IPS DF 4.7 (cell line): ENCODE data around the gene EYS.
A peak's percentile ranks its signal among the peaks of the same experiment; 100 is the strongest.

ENCODE experiments used
- DNase-seq: peaks from one replicate; pipeline ENCODE4 v3.0.0-alpha.2; 2013; ENCODE audit warnings: low spot score; ENCODE audit errors: extremely low read depth

Gene EYS

DNA sequence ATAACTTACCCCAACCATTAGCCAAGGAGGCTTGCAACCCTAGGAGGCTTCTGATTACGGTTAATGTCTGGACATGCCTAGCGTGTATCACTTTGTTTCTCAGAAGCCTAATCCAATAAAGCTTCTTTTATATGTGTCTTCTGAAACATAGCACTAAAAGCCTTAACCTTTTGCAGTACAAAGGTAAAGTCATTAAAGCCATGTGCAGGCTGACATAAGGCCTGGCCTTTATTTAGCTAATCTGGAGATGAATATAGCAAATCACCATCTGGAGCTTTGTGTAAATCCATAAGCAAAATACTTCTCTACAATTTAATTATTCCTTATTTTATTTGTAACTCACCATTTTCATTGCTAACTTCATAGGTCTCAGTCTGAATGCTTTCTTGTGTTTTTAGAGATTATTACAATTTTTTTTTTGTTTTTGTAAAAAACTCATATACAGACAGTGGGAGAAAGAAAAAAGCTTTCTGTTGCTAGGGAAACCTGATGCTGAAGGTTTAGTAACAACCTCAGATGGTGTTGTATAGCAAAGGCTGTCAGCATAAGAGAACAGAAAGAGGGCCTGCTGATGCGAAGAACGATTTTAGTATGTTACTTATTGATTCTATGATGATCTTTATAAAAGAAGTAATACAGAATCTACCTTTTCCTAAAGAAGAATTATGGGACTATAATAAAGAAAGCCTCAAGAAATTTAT is at the start of gene EYS:
TSS of gene EYS (minus strand) at position 101 of the 701 bp plus-strand sequence. CDS start 211,816 bp downstream, outside the sequence.
- DNase-seq: no peak

DNA sequence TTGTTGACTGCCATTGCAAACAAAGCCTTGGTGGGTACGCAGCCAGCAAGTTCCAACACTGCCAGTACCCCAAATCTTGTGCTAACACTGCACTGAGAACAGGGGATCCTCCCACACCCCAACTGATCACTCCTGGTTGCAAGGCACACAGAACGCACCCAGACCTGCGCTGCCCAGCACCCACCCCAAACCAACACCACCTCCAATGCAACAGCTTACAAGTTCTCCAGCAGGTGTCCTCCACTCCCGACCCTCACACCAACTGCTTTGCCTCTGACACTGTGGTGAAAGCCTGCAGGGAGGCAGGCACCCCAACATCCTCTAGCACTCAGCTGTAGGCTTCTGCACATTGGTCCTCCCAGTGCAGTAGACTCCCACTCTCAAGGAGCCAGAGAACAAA is 39.3 kb upstream of the EYS start:
- no peak for DNase-seq

DNA sequence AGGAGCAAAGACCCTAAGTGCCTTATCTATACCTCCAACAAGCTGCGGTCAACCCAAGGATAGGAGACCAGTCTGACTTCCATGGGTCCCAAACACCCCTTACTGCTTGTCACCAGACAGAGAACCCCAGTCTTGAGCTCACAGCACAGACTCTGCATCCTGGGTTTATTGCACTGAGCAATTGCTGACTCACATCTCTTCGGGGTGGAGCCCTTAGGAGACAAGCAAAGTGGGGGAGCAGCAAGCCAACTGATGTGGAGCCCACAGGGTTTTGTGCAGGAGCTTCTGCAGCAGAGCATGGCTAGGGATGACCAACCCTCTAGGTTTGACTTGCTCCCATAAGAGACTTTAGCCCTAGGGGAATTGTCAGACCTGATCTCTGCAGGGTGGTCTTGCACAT is 38.6 kb upstream of the EYS start:
- no peak for DNase-seq

DNA sequence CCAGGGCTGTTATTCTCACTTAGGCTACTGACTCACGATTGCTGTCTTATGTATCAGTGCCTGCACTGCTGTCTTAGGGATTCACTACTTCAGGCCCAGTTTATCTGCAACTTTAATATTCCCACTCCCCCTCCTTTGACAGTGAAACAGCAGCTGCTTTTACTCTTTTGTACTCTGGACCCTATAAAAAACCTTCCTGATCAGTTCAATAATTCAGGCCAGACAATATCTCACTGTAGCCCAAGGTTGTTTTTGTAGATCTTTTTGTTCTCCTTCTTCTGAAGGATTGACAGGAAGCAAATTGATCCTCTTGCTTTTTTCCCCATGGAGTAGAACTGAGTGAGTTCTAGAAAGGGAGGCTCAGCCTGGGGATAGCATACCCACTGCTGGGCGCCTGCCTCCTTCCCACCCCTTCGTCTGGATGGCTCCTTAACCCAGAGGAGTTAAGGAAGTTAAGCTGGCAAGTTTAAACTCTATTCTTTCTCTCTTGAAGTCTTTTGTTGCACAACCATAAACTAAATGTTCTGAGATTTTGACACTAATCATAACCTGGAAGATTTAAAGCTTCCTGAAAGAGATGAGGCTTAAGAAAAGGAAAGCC is 22.0 kb upstream of the EYS start:
- no peak for DNase-seq

DNA sequence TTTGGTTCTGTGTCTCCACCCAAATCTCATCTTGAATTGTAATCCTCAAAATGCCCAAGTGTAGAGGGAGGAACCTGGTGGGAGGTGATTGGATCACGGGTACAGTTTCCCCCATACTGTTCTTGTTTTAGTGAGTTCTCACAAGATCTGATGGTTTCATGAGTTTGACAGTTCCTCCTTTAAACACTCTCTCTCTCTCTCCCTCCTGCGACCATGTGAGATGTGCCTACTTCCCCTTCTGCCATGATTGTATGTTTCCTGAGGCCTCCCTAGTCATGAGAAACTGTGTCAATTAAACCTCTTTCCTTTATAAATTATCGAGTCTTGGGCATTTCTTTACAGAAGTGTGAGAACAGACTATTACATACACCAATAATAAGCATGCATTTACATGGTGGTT is 12.1 kb upstream of the EYS start:
- no peak for DNase-seq

DNA sequence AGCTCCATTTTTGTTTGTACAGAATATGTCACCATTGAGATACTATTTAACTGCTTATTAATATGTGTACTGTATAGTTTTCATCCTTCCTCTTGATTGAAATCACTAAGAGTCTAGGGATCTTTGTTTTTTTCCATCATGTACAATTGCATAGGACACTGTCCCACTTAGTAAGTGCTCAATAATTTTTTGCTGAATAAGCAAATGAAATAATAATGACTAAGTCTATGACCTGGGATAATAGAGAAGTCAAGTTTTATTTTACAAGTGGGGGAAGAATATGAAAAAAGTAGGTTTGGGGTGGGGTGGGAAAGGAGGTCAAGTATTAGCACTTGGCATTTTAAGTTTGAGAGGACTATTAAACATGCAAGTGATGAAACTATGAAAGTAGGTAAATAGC is 4.5 kb upstream of the EYS start:
- no peak for DNase-seq

DNA sequence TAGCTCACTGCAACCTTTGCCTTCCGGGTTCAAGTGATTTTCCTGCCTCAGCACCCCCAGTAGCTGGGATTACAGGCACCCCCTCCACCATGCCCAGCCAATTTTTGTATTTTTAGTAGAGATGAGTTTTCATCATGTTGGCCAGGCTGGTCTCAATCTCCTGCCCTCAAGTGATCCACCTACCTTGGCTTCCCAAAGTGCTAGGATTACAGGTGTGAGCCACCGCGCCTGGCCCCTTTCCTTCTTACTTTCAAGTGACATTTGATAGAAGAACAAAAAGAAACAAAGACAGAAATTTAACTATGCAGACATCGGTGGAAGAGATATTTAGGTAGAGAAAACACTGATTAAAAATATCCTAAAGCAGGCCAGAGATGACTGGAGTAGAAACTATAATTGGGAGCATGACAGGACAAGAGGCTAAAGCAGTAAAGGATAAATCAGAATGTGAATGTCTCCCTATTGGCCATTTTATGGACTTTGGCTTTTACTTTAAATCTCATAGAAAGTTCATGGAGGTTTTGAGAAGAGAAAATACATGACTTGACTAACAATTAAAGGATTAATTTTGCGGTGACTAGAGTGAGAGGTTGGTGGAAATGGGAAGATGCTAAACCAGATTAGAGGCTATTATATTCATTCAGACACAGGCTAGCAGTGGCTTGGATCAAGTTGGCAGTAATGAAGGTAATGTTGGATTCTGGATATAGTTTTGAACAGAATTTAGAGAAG is 2.2 kb upstream of the EYS start:
- DNase-seq: no peak

DNA sequence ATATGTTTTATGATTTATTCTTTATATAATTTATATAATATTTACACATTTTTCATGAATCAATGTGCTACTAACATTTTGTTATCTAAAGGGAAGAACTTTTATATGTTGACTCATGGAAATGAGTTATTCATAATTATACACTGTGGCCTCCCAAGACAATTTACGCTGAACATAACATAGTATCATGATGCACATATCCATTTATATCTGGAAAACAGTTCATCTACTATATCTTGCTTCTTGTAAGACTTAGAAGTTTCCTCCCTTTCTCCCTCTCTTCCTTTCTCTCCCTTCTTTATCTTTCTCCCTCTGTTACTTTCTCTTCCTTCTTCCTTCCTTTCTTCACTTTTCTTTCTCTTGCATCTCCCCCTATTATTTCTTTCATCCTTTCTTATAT is 1.1 kb upstream of the EYS start:
- DNase-seq: no peak

DNA sequence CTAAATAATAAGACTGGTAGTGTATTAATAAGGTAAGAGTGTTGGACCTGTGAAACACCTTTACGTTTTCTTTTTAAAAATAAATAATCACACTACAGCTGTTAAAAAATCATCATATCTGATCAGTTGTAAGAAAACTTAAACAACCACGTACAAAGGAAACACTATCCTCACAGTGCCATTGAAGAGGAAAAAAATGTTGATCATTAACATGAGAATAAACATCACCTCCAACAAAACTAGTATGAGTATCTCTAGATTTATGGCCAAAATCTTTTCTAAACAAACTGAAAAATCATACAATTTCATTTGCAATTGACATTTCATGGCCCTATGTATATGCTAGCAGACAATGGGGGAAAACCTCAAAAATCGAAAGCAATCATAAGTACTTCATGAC is 590 bp downstream of the EYS start:
- no peak for DNase-seq

DNA sequence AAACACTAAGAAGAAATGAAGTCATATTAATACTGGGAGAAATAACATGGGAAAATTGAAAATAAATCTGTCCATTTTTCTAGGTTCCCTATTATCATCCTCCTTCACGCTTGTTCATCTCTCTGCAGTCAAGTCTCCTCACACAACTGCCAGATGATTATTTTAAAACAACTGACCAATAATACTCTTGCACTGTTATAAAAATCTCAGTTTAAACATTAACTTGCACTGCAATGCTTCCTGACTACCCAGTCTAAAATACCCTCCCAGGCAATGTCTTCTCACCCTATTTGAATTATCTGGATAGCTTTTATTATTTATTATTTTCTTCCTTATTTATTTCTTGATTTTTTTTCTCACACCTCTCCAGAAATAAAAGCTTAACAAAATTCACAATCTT is 5.7 kb downstream of the EYS start:
- DNase-seq: no peak

DNA sequence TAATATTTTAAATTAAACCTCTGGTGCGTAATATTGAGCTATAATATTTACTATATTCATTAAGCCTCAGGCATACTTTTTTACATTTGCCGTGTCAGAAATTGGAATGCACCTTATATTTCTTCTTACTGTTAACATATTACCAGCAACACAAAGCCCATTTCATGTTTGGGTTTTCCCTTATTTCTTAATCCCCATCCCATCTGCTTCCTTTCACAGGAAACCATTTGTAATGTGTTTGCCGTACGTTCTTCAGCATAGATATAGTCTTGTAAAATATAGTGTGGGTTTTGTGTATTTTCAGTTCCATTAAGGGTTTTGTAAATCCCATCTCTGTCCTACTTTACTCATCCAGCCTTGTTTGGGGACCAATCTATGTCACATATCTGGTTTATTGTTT is 6.5 kb downstream of the EYS start:
- no peak for DNase-seq

DNA sequence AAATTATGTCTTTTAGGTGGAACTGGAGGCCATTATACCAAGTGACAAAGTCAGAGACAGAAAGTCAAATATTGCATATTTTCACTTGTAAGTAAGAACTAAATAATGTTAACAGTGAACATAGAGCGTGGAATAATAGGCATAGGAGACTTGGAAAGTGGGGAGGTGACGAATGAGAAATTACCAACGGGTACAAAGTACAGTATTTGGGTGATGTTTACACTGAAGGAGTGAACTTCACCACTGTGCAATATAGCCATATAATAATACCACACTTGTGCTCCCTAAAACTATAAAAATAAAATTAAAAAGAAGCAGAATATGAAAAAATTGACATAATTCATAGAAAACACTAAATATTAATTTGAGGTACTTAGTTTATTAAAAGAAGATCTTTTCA is 14.9 kb downstream of the EYS start:
- no peak for DNase-seq

DNA sequence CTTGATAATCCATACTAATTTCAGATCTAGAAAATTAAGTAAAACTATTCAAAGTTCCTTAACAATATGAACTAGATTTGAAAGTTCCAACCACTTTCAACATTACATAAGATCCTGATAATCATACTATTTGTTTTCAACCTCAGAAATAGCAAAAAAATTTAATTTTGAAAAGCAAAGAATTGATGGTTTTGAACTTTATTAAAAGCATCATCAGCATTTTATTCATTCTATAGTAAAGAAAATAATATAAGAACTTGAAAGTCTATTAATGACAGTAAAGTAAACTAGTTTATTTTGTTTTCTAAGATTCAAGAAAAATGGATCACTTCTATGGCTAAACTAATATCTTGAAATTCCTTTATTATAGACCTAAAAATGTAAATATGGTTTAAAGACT is 26.8 kb downstream of the EYS start:
- DNase-seq: no peak

DNA sequence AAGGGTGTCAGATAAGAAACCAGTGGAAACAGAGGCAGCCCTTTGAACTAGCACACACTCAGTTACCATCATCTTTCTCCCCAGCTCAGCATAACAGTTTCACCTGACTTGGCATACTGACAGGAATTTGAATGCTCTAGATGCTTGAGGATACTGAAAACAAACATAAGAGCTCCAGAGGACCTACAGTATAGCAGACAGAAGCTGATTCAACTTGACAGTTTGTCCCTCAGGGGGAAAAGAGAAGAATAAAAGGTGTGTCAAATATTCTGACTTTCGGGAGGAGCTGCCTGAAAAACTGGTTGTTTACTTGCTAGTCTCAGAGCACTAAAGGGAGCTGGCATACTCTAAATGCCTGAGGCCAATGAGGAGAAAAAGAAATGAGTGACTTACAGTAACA is 35.1 kb downstream of the EYS start:
- no peak for DNase-seq

DNA sequence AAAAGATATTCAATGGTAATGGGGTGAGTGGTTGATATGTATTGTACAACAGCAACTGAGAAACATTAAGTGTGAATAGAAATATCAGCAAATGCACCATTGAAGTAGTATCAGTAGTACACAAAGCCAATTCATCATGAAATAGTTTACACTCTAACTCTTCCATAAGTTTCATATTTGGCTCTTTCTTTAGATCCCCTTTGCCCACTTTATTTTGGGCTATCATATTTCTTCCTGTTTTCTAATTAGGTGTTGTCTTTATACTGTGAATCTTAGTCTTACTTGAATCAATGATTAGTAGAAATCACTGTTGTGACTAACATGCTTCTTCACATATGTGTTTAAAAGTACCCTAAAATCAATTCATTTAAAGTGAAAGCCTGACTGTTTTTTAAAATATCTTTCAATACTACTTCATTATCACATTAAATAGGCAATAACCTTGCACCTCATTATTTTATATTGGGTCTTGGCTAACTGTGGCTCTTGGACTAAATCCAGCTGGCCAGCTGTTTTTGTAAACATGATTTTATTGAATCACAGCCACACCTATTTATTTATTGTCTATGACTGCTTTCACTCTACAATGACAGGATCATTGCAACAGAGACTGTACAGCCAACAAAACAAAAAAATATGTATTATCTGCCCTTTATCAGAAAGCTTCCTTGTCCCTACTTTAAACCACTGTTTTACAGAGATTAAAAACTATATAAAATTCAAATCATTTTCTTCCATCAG is 38.9 kb downstream of the EYS start:
- DNase-seq: no peak

DNA sequence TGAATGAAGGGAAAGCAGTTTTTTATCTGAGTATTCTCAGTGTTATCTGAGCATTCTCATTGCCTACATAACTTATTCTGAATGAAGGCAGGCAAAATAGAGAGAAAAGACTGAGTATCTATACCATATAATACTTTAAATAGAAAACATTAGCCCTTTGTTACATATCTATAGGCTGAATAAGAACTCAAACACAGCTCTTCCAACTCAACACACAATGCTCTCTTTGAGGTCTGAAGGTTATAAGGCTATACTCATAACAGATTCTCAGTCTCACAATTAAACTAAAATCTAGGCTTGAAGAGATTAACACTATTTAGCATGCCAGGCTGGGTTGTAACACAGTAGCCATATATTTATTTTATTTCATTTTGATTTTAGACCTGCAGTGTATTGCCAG is 56.9 kb downstream of the EYS start:
- no peak for DNase-seq

DNA sequence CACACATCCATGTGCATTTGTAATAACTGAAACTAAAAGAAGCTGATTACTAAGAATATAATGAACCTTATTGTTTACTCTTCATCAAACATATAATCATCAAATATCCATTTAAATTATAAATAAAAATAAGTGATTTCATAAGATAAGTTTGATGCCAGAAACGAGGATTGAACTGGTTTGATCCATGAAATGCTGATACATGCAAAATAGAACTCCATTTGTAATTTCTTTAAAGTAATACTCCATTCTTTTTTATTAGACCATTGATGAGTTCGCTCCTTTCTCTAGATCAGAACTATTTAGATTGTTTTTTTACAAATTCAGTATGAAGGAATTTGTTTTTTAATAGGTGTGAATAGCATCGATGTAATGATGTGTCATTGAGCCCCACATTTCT is 57.6 kb downstream of the EYS start:
- DNase-seq: no peak

DNA sequence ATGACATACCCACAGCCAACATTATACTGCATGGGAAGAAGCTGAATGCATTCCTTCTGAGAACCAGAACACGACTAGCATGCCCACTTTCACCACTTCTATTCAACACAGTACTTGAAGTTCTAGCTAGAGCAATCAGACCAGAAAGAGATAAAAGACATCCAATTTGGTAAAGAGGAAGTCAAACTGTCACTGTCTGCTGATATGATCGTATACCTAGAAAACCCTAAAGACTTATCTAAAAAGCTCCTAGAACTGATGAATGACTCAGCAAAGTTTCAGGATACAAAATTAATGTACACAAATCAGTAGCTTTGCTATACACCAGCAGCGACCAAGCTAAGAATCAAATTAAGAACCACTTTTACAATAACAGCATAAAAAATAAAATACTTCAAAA is 60.5 kb downstream of the EYS start:
- no peak for DNase-seq

DNA sequence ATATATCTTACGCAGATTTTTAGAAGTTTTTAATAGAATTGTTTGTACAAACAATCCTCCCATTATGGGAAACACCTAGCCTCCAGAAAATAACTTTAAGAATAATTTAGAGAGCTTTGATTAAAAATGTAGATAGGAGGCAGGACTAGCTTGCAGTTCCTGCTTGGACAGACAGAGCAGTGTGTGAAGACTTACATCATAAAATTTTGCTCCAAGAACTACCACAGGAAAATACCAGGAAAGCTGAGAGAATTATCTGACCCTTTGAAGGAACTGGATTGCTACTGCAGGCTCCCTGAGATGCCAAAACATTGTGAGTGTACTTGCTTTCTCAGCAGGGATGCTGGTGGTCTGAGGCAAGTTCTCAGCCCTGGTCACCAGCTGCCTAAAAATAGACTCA is 64.2 kb downstream of the EYS start:
- no peak for DNase-seq

DNA sequence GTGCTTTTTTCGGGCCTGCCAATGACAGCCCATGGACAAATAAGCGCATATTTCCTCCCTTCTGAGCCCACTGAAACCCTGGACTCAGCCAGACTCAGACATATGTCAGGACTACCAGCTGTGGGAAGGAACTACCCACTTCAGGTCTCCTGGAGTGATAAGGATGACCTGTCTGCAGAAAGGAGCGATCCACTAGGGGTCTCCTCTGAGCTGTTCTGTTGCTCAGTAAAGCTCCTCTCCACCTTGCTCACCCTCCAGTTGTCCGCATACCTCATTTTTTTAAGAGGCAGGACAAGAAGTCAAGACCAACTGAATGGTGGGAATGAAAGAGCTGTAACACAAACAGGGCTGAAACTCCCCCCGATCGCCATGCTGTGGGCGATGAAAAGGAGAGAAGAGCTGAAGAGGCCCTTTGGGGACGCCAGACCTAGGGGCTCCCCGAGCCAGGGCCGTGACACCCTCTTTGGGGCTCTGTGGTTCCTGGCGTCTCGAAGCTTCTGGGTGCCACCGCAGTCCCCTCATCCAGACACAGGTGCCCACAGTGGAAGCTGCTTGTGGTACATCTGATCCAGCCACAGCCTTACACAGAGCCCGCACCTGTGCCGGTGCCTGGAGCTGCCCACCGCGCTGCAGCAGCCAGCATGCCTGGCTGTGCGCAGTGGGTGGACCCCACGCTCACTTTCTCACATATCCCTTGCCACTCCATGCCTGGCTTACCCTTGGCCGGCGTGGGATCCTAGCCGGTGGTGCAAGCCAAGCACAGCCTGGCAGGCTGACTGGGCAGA is 68.8 kb downstream of the EYS start:
- peak; percentile 11 for DNase-seq

DNA sequence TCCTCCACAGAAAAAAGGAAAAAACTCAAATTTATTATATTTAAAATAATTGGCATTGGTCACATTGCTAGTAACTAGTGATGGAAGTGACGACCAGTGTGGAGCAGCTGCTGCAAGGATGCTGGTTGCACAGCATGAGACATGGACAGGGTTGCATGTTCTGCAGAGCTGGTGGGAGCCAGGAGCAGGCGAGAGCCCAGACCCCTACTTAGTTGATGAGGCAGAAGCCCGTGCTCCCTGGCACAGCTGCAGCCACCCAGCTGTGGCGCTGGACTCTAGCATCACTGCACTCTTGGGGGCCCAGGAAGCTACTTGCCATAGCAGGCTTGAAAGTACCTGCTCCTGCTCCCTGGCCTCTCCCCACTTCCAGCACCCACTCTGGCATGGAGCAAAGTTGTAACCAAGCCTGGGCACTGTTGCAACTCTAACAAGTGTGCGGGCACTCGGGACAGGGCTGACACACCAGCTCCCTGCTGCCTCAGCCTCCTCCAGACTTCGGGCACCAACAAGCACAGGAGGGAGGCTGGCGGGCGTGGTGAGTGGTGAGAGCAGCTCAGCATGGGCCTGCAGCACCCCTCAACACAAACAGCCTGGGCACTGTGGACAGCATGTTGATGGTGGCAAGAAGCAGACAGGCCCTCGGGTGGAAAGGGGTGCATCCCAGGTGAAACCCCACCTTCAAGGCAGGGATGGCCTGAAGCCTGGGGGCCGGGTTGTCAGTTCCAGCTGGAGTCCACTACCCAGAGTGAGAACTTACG is 69.6 kb downstream of the EYS start:
- DNase-seq: no peak
